ENCODE measurements around the gene LIMS2.

LIMS2 gene

GRCh38 chr2:127635380-127636237 lies 39.7 kb downstream of the LIMS2 start:
- Histone ChIP-seq H3K27ac (ENCODE audit: low read length) (no peak overlapping the region), H3K36me3 (replicated peaks; ENCODE audit: low read depth, low read length) (no peaks in the 10 kb centered on the region), H4K20me1 (ENCODE audit: insufficient read depth, low read length) (no peaks in the 10 kb centered on the region), H3K9me3 (ENCODE audit: insufficient read depth, low read length) (no peaks in the 10 kb centered on the region), H3K4me3 (ENCODE audit: low read length) (no peak overlapping the region), H2AFZ (ENCODE audit: low read depth, low read length) (no peak overlapping the region), H3K4me2 (ENCODE audit: low read length) (no peak overlapping the region), H3K9ac (ENCODE audit: low read length) (no peak overlapping the region), H3K4me1 (ENCODE audit: low read length) (peaks cover 33% of the 10 kb centered on the region), H3K79me2 (ENCODE audit: low read length) (no peaks in the 10 kb centered on the region), H3K27me3 (ENCODE audit: low read depth, low read length) (no peaks in the 10 kb centered on the region)
- TF ChIP-seq CTCF (IDR thresholded peaks at IDR 0.05; ENCODE audit: low read depth, low read length) = no peak
- TF ChIP-seq EZH2phosphoT487 (IDR thresholded peaks at IDR 0.05; ENCODE audit: low read depth) = no peak

GRCh38 chr2:127634626-127635379 lies 40.5 kb downstream of the LIMS2 start:
- no peaks in the 10 kb centered on the region for H3K36me3 ChIP-seq (replicated peaks; ENCODE audit: low read depth, low read length)
- no peak for TF ChIP-seq CTCF (IDR thresholded peaks at IDR 0.05; ENCODE audit: low read depth, low read length)
- TF ChIP-seq EZH2phosphoT487 (IDR thresholded peaks at IDR 0.05; ENCODE audit: low read depth) = no peak
- no peaks in the 10 kb centered on the region for H3K9me3 ChIP-seq (ENCODE audit: insufficient read depth, low read length)
- H3K27me3 ChIP-seq (ENCODE audit: low read depth, low read length) = no peaks in the 10 kb centered on the region
- no peak overlapping the region for H3K9ac ChIP-seq (ENCODE audit: low read length)
- H2AFZ ChIP-seq (ENCODE audit: low read depth, low read length) = no peak overlapping the region
- no peak overlapping the region for H3K4me2 ChIP-seq (ENCODE audit: low read length)
- no peak overlapping the region for H3K4me3 ChIP-seq (ENCODE audit: low read length)
- H3K27ac ChIP-seq (ENCODE audit: low read length) = no peak overlapping the region
- H3K4me1 ChIP-seq (ENCODE audit: low read length) = peaks cover 27% of the 10 kb centered on the region
- H3K79me2 ChIP-seq (ENCODE audit: low read length) = no peaks in the 10 kb centered on the region
- H4K20me1 ChIP-seq (ENCODE audit: insufficient read depth, low read length) = no peaks in the 10 kb centered on the region

- Histone ChIP-seq H3K27me3 (ENCODE audit: low read depth, low read length) (no peaks in the 10 kb centered on the region), H2AFZ (ENCODE audit: low read depth, low read length) (no peak overlapping the region), H3K79me2 (ENCODE audit: low read length) (no peaks in the 10 kb centered on the region), H3K27ac (ENCODE audit: low read length) (no peak overlapping the region), H3K9me3 (ENCODE audit: insufficient read depth, low read length) (no peaks in the 10 kb centered on the region), H3K4me2 (ENCODE audit: low read length) (no peak overlapping the region), H3K36me3 (replicated peaks; ENCODE audit: low read depth, low read length) (no peaks in the 10 kb centered on the region), H3K9ac (ENCODE audit: low read length) (no peak overlapping the region), H3K4me1 (ENCODE audit: low read length) (peaks cover 24% of the 10 kb centered on the region), H3K4me3 (ENCODE audit: low read length) (no peak overlapping the region), H4K20me1 (ENCODE audit: insufficient read depth, low read length) (no peaks in the 10 kb centered on the region)
- TF ChIP-seq EZH2phosphoT487 (IDR thresholded peaks at IDR 0.05; ENCODE audit: low read depth) (no peak), CTCF (IDR thresholded peaks at IDR 0.05; ENCODE audit: low read depth, low read length) (no peak)
Observed at GRCh38 chr2:127634066-127634617, 41.2 kb downstream of the LIMS2 start.

GRCh38 chr2:127633556-127634065 lies 41.7 kb downstream of the LIMS2 start:
- Histone ChIP-seq H3K4me2 (ENCODE audit: low read length) (peak overlapping the region; percentile 33; the same call in 1 of the 2 replicates), H4K20me1 (ENCODE audit: insufficient read depth, low read length) (no peaks in the 10 kb centered on the region), H3K27me3 (ENCODE audit: low read depth, low read length) (no peaks in the 10 kb centered on the region), H3K27ac (ENCODE audit: low read length) (no peak overlapping the region), H3K4me3 (ENCODE audit: low read length) (no peak overlapping the region), H3K9me3 (ENCODE audit: insufficient read depth, low read length) (no peaks in the 10 kb centered on the region), H2AFZ (ENCODE audit: low read depth, low read length) (peak overlapping the region; percentile 57; the same call in 1 of the 2 replicates), H3K4me1 (ENCODE audit: low read length) (peaks cover 24% of the 10 kb centered on the region), H3K36me3 (replicated peaks; ENCODE audit: low read depth, low read length) (no peaks in the 10 kb centered on the region), H3K9ac (ENCODE audit: low read length) (no peak overlapping the region), H3K79me2 (ENCODE audit: low read length) (no peaks in the 10 kb centered on the region)
- TF ChIP-seq CTCF (IDR thresholded peaks at IDR 0.05; ENCODE audit: low read depth, low read length) = no peak
- TF ChIP-seq EZH2phosphoT487 (IDR thresholded peaks at IDR 0.05; ENCODE audit: low read depth) = no peak

Measured in OCI-LY3 (cell line).